ENCODE results near the gene LSS.

DNA sequence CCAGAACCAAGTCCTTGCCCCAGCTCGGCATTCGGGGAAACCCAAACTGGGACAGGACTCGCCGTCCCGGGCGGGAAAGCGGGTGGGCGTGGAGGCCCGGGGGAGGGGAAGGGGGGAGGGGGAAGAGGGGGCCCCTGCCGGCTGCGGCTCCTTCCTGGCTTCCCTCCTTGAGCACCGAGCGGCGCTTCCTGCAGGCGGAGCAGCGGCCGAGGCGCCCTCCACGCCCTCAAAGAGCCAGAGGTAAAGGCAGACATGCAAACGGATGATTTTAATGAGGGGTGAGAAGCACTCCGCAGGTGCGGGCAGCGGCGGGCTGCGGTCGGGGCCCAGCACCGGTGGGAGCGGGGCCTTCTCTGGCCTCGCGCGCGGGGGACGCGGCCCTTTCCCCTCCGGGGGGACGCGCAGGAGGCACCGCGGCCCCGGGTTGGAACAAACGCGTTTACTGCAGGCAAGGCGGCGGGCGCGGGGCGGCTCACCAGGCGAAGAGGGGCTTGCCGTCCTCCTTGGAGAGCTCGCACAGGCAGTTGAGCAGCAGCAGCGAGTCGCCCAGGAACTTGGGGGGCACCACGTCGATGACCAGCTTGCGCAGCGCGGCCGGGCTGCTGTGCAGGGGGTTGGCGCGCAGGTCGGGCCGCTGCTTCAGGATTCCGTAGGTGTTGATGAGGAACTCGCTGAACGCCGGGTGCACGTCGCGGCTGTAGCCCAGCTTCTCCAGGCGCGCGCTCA lies 67.5 kb downstream of the LSS start:
- TF ChIP-seq, protein P1, sequence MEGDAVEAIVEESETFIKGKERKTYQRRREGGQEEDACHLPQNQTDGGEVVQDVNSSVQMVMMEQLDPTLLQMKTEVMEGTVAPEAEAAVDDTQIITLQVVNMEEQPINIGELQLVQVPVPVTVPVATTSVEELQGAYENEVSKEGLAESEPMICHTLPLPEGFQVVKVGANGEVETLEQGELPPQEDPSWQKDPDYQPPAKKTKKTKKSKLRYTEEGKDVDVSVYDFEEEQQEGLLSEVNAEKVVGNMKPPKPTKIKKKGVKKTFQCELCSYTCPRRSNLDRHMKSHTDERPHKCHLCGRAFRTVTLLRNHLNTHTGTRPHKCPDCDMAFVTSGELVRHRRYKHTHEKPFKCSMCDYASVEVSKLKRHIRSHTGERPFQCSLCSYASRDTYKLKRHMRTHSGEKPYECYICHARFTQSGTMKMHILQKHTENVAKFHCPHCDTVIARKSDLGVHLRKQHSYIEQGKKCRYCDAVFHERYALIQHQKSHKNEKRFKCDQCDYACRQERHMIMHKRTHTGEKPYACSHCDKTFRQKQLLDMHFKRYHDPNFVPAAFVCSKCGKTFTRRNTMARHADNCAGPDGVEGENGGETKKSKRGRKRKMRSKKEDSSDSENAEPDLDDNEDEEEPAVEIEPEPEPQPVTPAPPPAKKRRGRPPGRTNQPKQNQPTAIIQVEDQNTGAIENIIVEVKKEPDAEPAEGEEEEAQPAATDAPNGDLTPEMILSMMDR (conservative IDR thresholded peaks at IDR 0.05; ENCODE audit: low read depth in 2 of 2), result no peak
- TF ChIP-seq, protein P2, sequence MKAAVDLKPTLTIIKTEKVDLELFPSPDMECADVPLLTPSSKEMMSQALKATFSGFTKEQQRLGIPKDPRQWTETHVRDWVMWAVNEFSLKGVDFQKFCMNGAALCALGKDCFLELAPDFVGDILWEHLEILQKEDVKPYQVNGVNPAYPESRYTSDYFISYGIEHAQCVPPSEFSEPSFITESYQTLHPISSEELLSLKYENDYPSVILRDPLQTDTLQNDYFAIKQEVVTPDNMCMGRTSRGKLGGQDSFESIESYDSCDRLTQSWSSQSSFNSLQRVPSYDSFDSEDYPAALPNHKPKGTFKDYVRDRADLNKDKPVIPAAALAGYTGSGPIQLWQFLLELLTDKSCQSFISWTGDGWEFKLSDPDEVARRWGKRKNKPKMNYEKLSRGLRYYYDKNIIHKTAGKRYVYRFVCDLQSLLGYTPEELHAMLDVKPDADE (IDR thresholded peaks at IDR 0.05), result no peak
- TF ChIP-seq EZH2 (IDR thresholded peaks at IDR 0.05; ENCODE audit: low read depth, unreplicated experiment) (no peak), EZH2phosphoT487 (IDR thresholded peaks at IDR 0.05; ENCODE audit: unreplicated experiment) (no peak)
- TF ChIP-seq, protein P3, sequence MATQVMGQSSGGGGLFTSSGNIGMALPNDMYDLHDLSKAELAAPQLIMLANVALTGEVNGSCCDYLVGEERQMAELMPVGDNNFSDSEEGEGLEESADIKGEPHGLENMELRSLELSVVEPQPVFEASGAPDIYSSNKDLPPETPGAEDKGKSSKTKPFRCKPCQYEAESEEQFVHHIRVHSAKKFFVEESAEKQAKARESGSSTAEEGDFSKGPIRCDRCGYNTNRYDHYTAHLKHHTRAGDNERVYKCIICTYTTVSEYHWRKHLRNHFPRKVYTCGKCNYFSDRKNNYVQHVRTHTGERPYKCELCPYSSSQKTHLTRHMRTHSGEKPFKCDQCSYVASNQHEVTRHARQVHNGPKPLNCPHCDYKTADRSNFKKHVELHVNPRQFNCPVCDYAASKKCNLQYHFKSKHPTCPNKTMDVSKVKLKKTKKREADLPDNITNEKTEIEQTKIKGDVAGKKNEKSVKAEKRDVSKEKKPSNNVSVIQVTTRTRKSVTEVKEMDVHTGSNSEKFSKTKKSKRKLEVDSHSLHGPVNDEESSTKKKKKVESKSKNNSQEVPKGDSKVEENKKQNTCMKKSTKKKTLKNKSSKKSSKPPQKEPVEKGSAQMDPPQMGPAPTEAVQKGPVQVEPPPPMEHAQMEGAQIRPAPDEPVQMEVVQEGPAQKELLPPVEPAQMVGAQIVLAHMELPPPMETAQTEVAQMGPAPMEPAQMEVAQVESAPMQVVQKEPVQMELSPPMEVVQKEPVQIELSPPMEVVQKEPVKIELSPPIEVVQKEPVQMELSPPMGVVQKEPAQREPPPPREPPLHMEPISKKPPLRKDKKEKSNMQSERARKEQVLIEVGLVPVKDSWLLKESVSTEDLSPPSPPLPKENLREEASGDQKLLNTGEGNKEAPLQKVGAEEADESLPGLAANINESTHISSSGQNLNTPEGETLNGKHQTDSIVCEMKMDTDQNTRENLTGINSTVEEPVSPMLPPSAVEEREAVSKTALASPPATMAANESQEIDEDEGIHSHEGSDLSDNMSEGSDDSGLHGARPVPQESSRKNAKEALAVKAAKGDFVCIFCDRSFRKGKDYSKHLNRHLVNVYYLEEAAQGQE (IDR thresholded peaks at IDR 0.05; ENCODE audit: unreplicated experiment), result no peak
